Muscle of back (tissue), 11 donors: ENCODE results near the gene MSL3B. TPM values are rescaled to one million over a fixed set of nuclear protein-coding genes. Genes with fewer than 3 reads are reported as not detected.

Experiments
- DNase-seq, 3 donors: peaks; one replicate each; pipeline versions ENCODE4 v3.0.0 to v3.0.0-alpha.2; 2013
- polyA plus RNA-seq, 10 donors: library from polyadenylated mRNA; unstranded; fragments of 120-200 nt; gene quantifications; one replicate each; pipeline ENCODE4 v1.2.1, GENCODE V29; 2013; ENCODE audit not compliant: insufficient read length in 10 of 10

Gene MSL3B

DNA sequence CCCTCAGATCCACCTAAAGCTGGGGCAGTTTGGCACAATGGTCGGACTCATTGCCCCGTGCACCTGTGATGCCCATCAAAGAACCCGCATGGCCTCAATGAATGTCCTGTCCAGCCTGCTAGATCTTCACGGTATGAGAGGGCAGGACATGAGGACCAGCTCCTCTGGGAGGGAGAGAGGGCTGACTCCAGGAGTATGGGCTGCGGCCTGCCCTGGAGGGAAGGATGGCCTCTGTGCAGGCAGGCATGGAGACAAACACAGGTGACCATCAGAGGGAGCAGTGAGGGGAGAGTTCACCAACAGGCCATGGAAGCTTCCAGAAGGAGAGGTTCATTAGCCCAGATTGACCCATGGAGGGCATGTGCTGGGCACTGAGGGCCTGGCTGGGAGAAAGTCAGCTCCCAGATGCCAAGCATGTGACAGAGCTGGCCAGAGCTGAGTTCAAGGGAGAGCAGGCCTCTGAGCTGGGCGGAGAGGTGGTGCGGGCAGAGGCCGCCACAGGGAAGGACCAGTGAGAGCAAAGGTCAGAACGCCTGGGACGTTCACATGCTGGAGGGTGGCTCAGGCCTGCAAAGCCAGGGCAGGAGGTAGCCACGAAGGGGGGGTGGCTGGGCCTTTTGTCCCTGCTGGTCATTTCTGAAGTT is 50.1 kb downstream of the MSL3B start:
- no peak for DNase-seq

DNA sequence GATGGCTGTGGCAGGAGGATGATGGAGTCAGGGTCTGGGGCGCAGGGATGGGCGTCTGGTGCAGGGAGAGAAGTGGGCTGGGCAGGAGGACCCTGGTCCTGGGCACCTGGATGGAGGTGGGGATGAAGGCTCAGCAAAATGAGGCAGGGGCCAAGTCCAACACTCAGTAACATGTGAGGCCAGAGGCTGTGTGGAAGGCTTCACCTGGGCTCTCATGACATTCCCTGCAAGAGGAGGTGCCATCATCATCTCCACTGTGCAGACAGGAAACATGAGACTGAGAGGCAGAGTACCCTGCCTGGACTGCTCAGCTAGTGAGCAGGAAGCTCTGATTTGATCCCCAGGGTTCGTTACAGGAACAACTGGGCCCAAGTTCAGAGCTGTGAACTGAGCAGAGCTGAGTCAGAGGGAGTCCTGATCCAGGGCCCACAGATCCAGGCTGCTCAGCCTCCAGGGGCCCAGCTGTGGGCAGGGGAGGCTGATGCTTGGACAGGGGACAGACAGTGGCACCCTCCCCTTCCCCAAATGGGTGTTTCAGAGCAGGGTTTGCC is 50.8 kb downstream of the MSL3B start:
- no peak for DNase-seq

DNA sequence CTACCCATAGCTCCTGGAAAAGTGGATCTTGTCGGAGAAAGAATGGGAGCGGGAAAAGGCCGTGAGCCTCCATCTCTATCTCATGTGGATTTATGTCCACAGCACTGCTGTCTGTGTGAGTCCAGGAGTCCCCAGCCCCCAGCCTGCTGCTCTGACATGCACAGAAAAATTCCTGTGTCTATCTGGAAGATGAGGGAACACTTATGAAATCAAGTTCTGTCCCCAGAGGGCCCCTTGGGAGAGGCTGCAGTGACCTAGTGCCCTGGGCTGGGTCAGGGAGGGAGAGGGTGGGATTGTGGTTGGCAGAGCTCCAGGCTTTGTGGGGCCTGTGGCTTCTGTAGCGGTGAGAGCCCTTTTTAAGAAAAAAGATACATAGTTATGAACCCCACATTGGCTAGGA is 51.4 kb downstream of the MSL3B start:
- no peak for DNase-seq

DNA sequence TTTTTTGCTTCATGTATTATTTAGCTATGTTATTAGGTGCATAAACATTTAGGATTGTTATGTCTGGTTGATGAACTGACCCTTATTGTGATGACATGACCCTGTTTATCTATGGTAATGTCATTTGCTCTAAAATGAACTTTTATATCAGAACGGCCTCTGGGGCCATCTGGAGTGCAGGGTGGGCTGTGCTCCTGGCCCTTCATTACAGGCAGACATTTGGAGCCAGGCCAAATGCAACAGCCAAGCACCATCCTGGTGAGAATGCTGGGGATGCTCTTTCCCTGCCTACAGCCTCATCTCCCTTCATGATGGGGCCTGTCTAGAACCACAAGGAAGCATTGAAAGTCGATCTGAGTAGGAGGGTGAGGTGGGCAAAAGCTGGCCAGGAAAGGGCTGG is 51.9 kb downstream of the MSL3B start:
- no peak for DNase-seq

DNA sequence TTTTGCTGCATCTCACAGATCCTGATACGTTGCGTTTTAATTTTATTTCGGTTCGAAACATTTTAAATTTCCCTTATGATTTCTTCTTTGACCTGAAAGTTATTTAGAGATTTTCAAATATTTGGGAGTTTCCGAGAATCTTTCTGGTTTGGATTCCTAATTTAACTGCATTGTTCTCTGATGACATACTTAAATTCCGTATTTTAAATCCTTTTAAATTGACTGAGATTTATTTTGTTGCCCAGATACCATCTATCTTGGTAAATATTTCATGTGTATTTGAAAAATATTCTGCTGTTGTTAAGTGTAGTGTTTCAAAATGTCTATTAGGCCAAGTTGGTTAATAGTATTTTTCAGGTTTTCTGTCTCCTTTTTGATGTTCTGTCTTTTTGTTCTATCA is 52.3 kb downstream of the MSL3B start:
- no peak for DNase-seq

Other genes starting within 250 kb of the MSL3B start
- gene UGT1A10, start 231.9 kb downstream of the MSL3B start, polyA plus RNA-seq, result not detected
- gene UGT1A9, start 196.5 kb downstream of the MSL3B start, polyA plus RNA-seq, result not detected
- not detected for gene UGT1A7, start 186.5 kb downstream of the MSL3B start, polyA plus RNA-seq
- under 1 TPM in 1 of 10 donors, not detected in 9; 0.26 TPM for gene UGT1A6, start 175.5 kb downstream of the MSL3B start, polyA plus RNA-seq
- gene UGT1A5, start 155.5 kb downstream of the MSL3B start, polyA plus RNA-seq, result not detected
- not detected for gene UGT1A4, start 149.7 kb downstream of the MSL3B start, polyA plus RNA-seq
- gene UGT1A3, start 139.3 kb downstream of the MSL3B start, polyA plus RNA-seq, result not detected
- under 1 TPM in 5 of 10 donors, not detected in 5; 0.04 to 0.12 (median 0.05) TPM for gene UGT1A1, start 108.1 kb downstream of the MSL3B start, polyA plus RNA-seq
- under 1 TPM in 1 of 10 donors, not detected in 9; 0.18 TPM for gene MROH2A, start 90.1 kb downstream of the MSL3B start, polyA plus RNA-seq
- 10 to 100 TPM in 6 of 10 donors, 1 to 10 TPM in 4; 9.2 to 16.1 (median 10.5) TPM for gene HJURP, start 13.9 kb downstream of the MSL3B start, polyA plus RNA-seq
- gene TRPM8, start 49.0 kb upstream of the MSL3B start, polyA plus RNA-seq, result under 1 TPM in 3 of 10 donors, not detected in 7; 0.13 to 0.26 (median 0.21) TPM
- gene SPP2, start 182.3 kb upstream of the MSL3B start, polyA plus RNA-seq, result not detected